Eye (tissue), 1 donor: Measurements from ENCODE around the gene NGEF.
A peak's percentile ranks its signal among the peaks of the same experiment; 100 is the strongest.
"Not testable (repeated sequence)": the region's sequence is repeated elsewhere in the genome, so short reads cannot be mapped to it uniquely, and the experiment has no call there.

ENCODE experiments used
- DNase-seq: peaks from one replicate; pipeline ENCODE4 v3.0.0-alpha.2; 2015

The NGEF gene

GRCh38 chr2:233020454-233020853 is 7.4 kb upstream of the NGEF start:
- no peak for DNase-seq

GRCh38 chr2:233019610-233020009 is 6.6 kb upstream of the NGEF start:
- not testable (repeated sequence) for DNase-seq

GRCh38 chr2:233017947-233018346 is 4.9 kb upstream of the NGEF start:
- no peak for DNase-seq

GRCh38 chr2:233015019-233015645 is 2.1 kb upstream of the NGEF start:
- DNase-seq, result no peak

- no peak for DNase-seq
Measured at GRCh38 chr2:233013650-233014049, 594 bp upstream of the NGEF start.

GRCh38 chr2:233012301-233012971 is 620 bp downstream of the NGEF start:
- DNase-seq, result no peak

- no peak for DNase-seq
Measured at GRCh38 chr2:233011702-233012131, 1.3 kb downstream of the NGEF start.

GRCh38 chr2:233011268-233011650 is 1.8 kb downstream of the NGEF start:
- no peak for DNase-seq

GRCh38 chr2:233010569-233011267 is 2.3 kb downstream of the NGEF start:
- no peak for DNase-seq

GRCh38 chr2:233009661-233010060 is 3.4 kb downstream of the NGEF start:
- no peak for DNase-seq

- DNase-seq, result no peak
Measured at GRCh38 chr2:233007739-233008138, 5.3 kb downstream of the NGEF start.

GRCh38 chr2:233007270-233007669 is 5.8 kb downstream of the NGEF start:
- DNase-seq, result no peak

- DNase-seq, result no peak
Measured at GRCh38 chr2:233006648-233007047, 6.4 kb downstream of the NGEF start.

GRCh38 chr2:233005096-233005495 is 8.0 kb downstream of the NGEF start:
- DNase-seq, result no peak

GRCh38 chr2:233003658-233004555 is 9.1 kb downstream of the NGEF start:
- DNase-seq, result no peak

- DNase-seq, result no peak
Measured at GRCh38 chr2:233002829-233003657, 10.0 kb downstream of the NGEF start.

GRCh38 chr2:233000886-233001750 is 11.9 kb downstream of the NGEF start:
- DNase-seq, result no peak

GRCh38 chr2:232999354-232999753 is 13.7 kb downstream of the NGEF start:
- DNase-seq, result peak; percentile 39

GRCh38 chr2:232998666-232998985 is 14.4 kb downstream of the NGEF start:
- no peak for DNase-seq

- DNase-seq, result no peak
Measured at GRCh38 chr2:232997749-232998665, 15.0 kb downstream of the NGEF start.
